ENCODE measurements around the gene AMBP. TPM values are rescaled to one million over a fixed set of nuclear protein-coding genes. Genes with fewer than 3 reads are reported as not detected.

Gene AMBP
- total and polyA plus RNA-seq, 2 of the 13 experiments (the other 11 are each of a cell fraction or from before 2014, with no cell fraction given), result 1,510 to 2,580 TPM

GRCh38 chr9:114080773-114081440, 2.8 kb upstream of the AMBP start (continued):
- no peak; the same call in 1 of the 2 replicates for TF ChIP-seq ARNT2 (CRISPR knock-in tag; IDR thresholded peaks at IDR 0.05; ENCODE audit: low read depth)
- TF ChIP-seq KMT2B (CRISPR knock-in tag; IDR thresholded peaks at IDR 0.05), result peak; percentile 61; the same call in 1 of the 2 replicates
- TF ChIP-seq HNRNPUL1 (IDR thresholded peaks at IDR 0.05; ENCODE audit: low read depth, low read length), result peak; percentile 82
- peak; percentile 48; the same call in 1 of the 2 replicates for TF ChIP-seq DPF2 (CRISPR knock-in tag; IDR thresholded peaks at IDR 0.05; ENCODE audit: borderline replicate concordance, low read depth)
- peak; percentile 73 for TF ChIP-seq PTBP1 (IDR thresholded peaks at IDR 0.05; ENCODE audit: low read depth, low read length, poor library complexity, severe bottlenecking)
- TF ChIP-seq, protein P1, sequence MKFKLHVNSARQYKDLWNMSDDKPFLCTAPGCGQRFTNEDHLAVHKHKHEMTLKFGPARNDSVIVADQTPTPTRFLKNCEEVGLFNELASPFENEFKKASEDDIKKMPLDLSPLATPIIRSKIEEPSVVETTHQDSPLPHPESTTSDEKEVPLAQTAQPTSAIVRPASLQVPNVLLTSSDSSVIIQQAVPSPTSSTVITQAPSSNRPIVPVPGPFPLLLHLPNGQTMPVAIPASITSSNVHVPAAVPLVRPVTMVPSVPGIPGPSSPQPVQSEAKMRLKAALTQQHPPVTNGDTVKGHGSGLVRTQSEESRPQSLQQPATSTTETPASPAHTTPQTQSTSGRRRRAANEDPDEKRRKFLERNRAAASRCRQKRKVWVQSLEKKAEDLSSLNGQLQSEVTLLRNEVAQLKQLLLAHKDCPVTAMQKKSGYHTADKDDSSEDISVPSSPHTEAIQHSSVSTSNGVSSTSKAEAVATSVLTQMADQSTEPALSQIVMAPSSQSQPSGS (CRISPR knock-in tag; IDR thresholded peaks at IDR 0.05), result peak; percentile 82
- TF ChIP-seq ATAD3A (CRISPR knock-in tag; IDR thresholded peaks at IDR 0.05), result no peak
- no peak for TF ChIP-seq MXD3 (CRISPR knock-in tag; IDR thresholded peaks at IDR 0.05)
- TF ChIP-seq, protein P2, sequence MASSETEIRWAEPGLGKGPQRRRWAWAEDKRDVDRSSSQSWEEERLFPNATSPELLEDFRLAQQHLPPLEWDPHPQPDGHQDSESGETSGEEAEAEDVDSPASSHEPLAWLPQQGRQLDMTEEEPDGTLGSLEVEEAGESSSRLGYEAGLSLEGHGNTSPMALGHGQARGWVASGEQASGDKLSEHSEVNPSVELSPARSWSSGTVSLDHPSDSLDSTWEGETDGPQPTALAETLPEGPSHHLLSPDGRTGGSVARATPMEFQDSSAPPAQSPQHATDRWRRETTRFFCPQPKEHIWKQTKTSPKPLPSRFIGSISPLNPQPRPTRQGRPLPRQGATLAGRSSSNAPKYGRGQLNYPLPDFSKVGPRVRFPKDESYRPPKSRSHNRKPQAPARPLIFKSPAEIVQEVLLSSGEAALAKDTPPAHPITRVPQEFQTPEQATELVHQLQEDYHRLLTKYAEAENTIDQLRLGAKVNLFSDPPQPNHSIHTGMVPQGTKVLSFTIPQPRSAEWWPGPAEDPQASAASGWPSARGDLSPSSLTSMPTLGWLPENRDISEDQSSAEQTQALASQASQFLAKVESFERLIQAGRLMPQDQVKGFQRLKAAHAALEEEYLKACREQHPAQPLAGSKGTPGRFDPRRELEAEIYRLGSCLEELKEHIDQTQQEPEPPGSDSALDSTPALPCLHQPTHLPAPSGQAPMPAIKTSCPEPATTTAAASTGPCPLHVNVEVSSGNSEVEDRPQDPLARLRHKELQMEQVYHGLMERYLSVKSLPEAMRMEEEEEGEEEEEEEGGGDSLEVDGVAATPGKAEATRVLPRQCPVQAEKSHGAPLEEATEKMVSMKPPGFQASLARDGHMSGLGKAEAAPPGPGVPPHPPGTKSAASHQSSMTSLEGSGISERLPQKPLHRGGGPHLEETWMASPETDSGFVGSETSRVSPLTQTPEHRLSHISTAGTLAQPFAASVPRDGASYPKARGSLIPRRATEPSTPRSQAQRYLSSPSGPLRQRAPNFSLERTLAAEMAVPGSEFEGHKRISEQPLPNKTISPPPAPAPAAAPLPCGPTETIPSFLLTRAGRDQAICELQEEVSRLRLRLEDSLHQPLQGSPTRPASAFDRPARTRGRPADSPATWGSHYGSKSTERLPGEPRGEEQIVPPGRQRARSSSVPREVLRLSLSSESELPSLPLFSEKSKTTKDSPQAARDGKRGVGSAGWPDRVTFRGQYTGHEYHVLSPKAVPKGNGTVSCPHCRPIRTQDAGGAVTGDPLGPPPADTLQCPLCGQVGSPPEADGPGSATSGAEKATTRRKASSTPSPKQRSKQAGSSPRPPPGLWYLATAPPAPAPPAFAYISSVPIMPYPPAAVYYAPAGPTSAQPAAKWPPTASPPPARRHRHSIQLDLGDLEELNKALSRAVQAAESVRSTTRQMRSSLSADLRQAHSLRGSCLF (CRISPR knock-in tag; IDR thresholded peaks at IDR 0.05; ENCODE audit: borderline replicate concordance), result peak; percentile 96; the same call in 1 of the 2 replicates
- no peak; the same call in none of the 2 replicates for TF ChIP-seq KDM3A (CRISPR knock-in tag; IDR thresholded peaks at IDR 0.05; ENCODE audit: low read depth)
- no peak for TF ChIP-seq KMT2A (CRISPR knock-in tag; IDR thresholded peaks at IDR 0.05)
- peak; percentile 84; the same call in 1 of the 2 replicates for TF ChIP-seq ZKSCAN8 (CRISPR knock-in tag; IDR thresholded peaks at IDR 0.05; ENCODE audit: borderline replicate concordance)
- TF ChIP-seq ZNF350 (CRISPR knock-in tag; IDR thresholded peaks at IDR 0.05; ENCODE audit: borderline replicate concordance, low read depth), result peak; percentile 89
- TF ChIP-seq, protein P3, sequence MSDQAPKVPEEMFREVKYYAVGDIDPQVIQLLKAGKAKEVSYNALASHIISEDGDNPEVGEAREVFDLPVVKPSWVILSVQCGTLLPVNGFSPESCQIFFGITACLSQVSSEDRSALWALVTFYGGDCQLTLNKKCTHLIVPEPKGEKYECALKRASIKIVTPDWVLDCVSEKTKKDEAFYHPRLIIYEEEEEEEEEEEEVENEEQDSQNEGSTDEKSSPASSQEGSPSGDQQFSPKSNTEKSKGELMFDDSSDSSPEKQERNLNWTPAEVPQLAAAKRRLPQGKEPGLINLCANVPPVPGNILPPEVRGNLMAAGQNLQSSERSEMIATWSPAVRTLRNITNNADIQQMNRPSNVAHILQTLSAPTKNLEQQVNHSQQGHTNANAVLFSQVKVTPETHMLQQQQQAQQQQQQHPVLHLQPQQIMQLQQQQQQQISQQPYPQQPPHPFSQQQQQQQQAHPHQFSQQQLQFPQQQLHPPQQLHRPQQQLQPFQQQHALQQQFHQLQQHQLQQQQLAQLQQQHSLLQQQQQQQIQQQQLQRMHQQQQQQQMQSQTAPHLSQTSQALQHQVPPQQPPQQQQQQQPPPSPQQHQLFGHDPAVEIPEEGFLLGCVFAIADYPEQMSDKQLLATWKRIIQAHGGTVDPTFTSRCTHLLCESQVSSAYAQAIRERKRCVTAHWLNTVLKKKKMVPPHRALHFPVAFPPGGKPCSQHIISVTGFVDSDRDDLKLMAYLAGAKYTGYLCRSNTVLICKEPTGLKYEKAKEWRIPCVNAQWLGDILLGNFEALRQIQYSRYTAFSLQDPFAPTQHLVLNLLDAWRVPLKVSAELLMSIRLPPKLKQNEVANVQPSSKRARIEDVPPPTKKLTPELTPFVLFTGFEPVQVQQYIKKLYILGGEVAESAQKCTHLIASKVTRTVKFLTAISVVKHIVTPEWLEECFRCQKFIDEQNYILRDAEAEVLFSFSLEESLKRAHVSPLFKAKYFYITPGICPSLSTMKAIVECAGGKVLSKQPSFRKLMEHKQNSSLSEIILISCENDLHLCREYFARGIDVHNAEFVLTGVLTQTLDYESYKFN (CRISPR knock-in tag; conservative IDR thresholded peaks at IDR 0.05), result peak; percentile 100
- peak; percentile 34; the same call in 1 of the 2 replicates for TF ChIP-seq ZHX1 (CRISPR knock-in tag; IDR thresholded peaks at IDR 0.05; ENCODE audit: low read depth)
